Astrocyte (in vitro differentiated cells and primary cell): ENCODE measurements around the gene GLT8D2.

Source experiments
- CTCF ChIP-seq: IDR thresholded peaks from 2 replicates; pipeline ENCODE4 v1.5.1; 2011; ENCODE audit warnings: low read depth, mild to moderate bottlenecking, inconsistent platforms, low read length, moderate library complexity; ENCODE audit not compliant: insufficient read depth
- EZH2 ChIP-seq: IDR thresholded peaks from 2 replicates; pipeline ENCODE4 v1.6.1; 2012; ENCODE audit warnings: mild to moderate bottlenecking, low read length, inconsistent platforms; ENCODE audit not compliant: insufficient read depth

DNA sequence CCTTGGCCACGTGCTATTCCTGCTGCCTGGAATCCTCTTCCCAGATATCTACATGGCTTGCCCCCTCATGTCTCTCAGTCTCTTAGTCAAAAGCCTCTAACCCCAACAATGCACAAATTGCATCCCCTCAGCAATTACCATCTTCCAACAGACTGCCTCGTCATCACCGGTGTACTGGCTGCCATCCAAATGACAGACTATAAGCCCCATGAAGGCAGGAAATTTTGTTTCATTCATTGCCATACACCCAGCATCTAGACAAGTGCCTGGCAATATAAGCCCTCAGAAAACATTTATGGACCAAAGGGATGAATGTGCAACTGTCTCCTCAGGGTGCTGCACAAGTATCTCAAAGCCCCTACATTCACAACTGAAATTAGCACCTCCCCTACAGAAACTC is 5.8 kb downstream of the GLT8D2 start:
- TF ChIP-seq CTCF = no peak
- TF ChIP-seq EZH2 = no peak
